Activated naive CD8-positive, alpha-beta T cell (primary cell): ENCODE measurements around the gene CUTC.

Source experiments
- H3K27ac Mint-ChIP-seq: one replicate; pipeline ENCODE4 v1.8.0; 2021; ENCODE audit warnings: mixed read lengths
- H3K27me3 Mint-ChIP-seq: one replicate; pipeline ENCODE4 v1.8.0; 2021; ENCODE audit warnings: mixed read lengths
- H3K36me3 Mint-ChIP-seq: one replicate; pipeline ENCODE4 v1.8.0; 2021; ENCODE audit warnings: mixed read lengths
- H3K4me1 Mint-ChIP-seq: one replicate; pipeline ENCODE4 v1.8.0; 2021; ENCODE audit warnings: low read depth, mixed read lengths
- H3K4me3 Mint-ChIP-seq: one replicate; pipeline ENCODE4 v1.8.0; 2021; ENCODE audit warnings: mild to moderate bottlenecking, mixed read lengths
- H3K9me3 Mint-ChIP-seq: one replicate; pipeline ENCODE4 v1.8.0; 2021; ENCODE audit warnings: low read depth, mixed read lengths

The CUTC gene

DNA sequence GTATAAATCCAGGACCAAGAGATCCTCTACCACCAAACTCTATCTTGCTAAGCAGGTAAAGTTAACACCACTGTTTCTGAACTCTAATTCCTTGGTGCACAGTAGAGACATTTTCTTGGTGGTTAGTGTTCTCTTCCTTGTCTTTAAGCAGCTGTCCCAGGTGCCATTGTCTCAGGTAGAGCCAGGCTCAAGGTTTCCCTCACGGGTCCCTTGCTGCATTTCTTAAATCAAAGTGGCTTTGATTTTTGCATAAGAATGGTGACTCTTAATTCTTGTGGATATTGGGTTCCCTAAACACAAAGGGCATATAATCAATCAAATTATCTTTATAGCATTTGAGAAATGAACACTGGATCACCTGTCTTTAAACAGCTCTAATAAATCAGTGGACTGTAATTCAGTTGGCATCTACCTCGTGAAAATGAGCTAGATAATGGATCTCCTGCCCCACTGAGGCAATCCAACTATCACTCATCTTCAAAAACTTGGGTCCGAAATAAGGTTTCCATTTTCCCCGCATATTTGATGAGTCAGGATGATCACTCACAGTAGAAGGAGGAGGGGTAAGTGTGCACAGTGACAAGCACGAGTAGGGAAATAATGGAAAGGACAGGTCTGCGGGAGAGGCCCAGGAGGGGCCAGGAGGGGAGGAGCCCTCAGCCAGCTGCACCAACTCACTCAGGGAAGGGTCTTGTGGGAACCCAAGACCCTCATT, 52.9 kb downstream of the CUTC start:
- peaks cover 21% of the 10 kb centered on the region for H3K36me3 Mint-ChIP-seq
- H3K4me1 Mint-ChIP-seq = no peaks in the 10 kb centered on the region
- H3K27ac Mint-ChIP-seq = no peak overlapping the region
- H3K27me3 Mint-ChIP-seq = no peaks in the 10 kb centered on the region
- no peak overlapping the region for H3K4me3 Mint-ChIP-seq
- H3K9me3 Mint-ChIP-seq = no peaks in the 10 kb centered on the region

DNA sequence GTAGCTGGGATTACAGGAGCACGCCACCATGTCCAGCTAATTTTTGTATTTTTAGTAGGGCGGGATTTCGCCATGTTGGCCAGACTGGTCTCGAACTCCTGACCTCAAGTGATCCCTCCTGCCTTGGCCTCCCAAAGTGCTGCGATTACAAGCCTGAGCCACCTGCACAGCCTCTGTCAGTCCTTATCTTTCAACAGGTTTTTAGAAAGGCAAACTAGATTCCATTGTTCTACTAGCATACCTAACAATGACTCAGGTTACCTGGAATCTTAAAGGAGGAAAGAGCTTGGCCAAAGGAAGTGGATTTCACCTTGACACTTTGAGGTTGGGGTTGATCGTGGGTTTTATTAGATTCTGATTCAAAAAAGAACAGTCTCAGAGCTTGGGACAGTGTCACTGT, 53.6 kb downstream of the CUTC start:
- Mint-ChIP-seq H3K9me3 (no peaks in the 10 kb centered on the region), H3K4me3 (no peak overlapping the region), H3K27ac (no peak overlapping the region), H3K27me3 (no peaks in the 10 kb centered on the region), H3K36me3 (peaks cover 19% of the 10 kb centered on the region), H3K4me1 (no peaks in the 10 kb centered on the region)

DNA sequence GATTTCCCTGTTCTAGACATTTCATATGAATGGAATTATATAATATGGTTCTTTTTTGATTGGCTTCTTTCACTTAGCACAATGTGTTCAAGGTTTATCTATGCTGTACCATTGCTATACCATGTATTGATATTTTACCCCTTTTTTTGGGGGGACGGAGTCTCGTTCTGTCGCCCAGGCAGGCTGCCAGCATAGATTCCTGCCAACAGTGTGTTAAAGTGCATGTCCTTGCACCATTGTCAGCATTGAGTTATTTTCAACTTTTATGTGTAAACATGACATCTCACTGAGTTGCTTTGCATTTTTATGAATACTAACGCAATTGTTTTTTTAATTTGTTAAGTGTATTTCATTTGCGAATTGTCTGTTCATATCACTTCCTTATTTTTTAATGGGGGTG, 55.3 kb downstream of the CUTC start:
- Mint-ChIP-seq H3K4me1 (no peaks in the 10 kb centered on the region), H3K4me3 (no peak overlapping the region), H3K27ac (no peak overlapping the region), H3K36me3 (peaks cover 21% of the 10 kb centered on the region), H3K27me3 (no peaks in the 10 kb centered on the region), H3K9me3 (no peaks in the 10 kb centered on the region)

DNA sequence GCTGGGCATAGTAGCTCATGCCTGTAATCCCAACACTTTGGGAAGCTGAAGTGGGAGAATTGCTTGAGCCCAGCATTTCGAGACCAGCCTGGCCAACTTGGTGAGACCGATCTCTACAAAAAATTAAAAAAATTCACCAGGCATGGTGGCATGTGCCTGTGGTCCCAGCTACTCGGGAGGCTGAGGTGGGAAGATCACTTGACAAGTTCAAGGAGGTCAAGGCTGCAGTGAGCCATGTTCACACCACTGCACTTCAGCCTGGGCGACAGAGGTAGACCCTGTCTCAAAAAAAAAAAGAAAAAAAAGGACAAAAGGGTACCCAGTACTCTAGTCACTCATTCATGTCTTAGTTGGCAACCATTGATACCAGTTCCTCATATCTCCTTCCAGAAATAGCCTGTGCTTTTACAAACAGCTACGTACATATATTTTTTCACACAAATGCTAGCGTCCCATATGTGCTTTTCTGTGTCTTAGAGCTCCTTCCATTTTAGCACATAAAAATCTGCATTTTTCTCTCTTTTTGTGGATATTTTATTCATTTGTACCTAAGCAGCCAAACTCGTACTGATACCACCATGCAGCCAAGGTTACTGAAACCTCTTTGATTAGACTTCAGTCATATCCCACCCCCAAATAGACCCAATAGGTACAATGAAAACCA, 55.9 kb downstream of the CUTC start:
- Mint-ChIP-seq H3K4me3 (no peak overlapping the region), H3K4me1 (no peaks in the 10 kb centered on the region), H3K9me3 (no peaks in the 10 kb centered on the region), H3K27me3 (no peaks in the 10 kb centered on the region), H3K27ac (no peak overlapping the region), H3K36me3 (peaks cover 18% of the 10 kb centered on the region)

DNA sequence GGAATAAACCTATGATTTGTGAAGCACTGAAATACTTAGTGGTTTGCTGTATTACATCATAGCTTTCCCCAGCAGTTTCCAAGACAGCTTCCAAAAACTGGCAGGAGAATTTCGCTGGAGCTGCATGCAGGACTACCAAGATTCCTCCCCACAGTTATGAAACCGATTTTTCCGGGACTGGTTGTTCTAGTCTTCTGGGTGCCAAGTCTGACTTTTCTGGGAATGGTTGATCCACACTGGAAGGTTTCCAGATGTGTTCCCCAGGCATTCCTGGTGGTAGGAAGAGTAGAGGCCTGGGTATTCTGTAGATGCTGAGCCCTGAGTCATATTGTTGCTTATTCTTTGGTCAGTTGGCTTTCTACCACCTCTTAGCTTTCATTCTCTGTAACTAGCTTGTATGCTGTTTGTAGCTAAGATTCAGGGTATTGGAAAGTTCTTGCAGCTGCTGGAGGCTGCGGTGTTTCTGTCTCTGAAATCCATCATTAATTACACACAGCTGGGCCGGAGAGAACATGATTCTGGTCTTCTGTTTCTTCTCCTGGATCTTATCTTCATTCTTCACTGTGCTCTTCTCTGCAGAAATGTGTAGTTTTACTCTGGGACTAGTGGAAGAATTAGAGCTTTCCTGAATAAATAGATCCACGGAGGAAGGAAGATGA, 56.7 kb downstream of the CUTC start:
- Mint-ChIP-seq H3K9me3 (no peaks in the 10 kb centered on the region), H3K4me1 (no peaks in the 10 kb centered on the region), H3K27me3 (no peaks in the 10 kb centered on the region), H3K27ac (no peak overlapping the region), H3K4me3 (no peak overlapping the region), H3K36me3 (peaks cover 16% of the 10 kb centered on the region)

DNA sequence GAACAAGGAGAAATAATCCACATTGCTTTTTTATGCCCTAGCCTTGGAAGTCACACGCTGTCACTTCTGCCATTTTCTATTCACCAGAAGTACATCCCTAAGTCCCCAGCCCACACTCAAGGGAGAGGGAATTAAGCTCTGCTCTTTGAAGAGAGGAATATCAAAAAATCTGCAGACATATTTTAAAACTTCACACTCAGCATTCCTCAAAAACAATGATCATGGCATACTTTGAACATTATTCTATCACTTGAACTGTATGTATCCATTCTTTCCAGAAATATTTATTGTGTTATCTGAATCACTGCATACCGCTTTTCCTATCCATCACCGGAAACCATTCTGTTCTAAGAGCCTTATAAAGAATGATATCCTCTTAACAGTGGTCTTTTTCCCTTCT, 59.8 kb downstream of the CUTC start:
- Mint-ChIP-seq H3K27ac (no peak overlapping the region), H3K27me3 (no peaks in the 10 kb centered on the region), H3K36me3 (peaks cover 18% of the 10 kb centered on the region), H3K4me1 (no peaks in the 10 kb centered on the region), H3K9me3 (no peaks in the 10 kb centered on the region), H3K4me3 (no peak overlapping the region)

DNA sequence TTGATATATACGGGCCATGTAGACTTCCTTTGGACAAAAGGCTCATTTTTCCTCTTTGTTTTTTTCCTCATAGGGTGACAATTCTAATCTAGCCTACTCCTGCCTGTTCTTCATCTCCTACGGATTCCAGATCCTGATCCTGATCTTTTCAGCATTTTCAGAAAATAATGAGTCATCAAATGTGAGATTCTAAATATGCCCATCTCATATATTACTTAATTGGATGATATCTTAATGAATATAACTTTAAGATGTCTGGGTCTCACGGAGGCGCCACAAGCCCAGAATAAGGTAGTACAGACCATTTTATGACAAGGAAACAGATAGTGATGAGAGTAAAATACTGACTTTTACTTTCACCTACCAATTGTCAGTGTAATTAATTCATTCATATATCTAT, 61.8 kb downstream of the CUTC start:
- H3K27me3 Mint-ChIP-seq = no peaks in the 10 kb centered on the region
- no peak overlapping the region for H3K4me3 Mint-ChIP-seq
- H3K36me3 Mint-ChIP-seq = peaks cover 16% of the 10 kb centered on the region
- no peak overlapping the region for H3K27ac Mint-ChIP-seq
- no peaks in the 10 kb centered on the region for H3K9me3 Mint-ChIP-seq
- H3K4me1 Mint-ChIP-seq = no peaks in the 10 kb centered on the region

DNA sequence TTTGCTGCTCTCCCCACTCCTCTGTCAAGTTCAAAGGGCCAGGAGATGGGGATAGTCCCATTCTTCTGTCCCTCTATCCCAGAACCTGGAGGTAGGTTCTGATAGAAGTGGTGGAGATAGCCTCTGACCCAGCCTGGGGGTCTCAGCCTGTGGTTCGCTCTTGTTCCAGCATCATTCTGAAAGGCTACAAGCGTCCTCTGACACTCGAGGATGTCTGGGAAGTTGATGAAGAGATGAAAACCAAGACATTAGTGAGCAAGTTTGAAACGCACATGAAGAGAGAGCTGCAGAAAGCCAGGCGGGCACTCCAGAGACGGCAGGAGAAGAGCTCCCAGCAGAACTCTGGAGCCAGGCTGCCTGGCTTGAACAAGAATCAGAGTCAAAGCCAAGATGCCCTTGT, 64.9 kb downstream of the CUTC start:
- H3K27me3 Mint-ChIP-seq = no peaks in the 10 kb centered on the region
- H3K27ac Mint-ChIP-seq = no peak overlapping the region
- peaks cover 15% of the 10 kb centered on the region for H3K36me3 Mint-ChIP-seq
- no peaks in the 10 kb centered on the region for H3K4me1 Mint-ChIP-seq
- no peak overlapping the region for H3K4me3 Mint-ChIP-seq
- H3K9me3 Mint-ChIP-seq = no peaks in the 10 kb centered on the region

DNA sequence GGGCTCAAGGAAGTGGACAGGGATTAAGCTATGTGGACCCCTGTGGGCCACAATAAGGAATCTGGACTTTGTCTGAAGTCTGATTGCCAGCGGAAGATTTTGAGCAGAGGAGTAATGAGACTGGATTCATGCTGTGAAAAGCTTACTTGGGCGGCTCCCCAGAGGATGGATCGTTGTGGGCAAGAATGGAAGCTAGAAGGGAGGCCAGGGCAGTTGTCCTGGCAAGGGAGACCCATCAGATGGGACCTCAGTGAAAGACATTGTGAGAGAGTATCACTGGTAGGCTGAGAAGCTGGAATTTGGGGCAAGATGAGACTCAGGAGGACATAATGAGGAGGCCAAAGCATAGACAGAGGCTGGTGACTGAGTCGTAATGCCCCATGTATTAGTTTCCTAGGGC, 66.0 kb downstream of the CUTC start:
- H3K27me3 Mint-ChIP-seq = no peaks in the 10 kb centered on the region
- H3K9me3 Mint-ChIP-seq = no peaks in the 10 kb centered on the region
- no peaks in the 10 kb centered on the region for H3K4me1 Mint-ChIP-seq
- H3K36me3 Mint-ChIP-seq = peaks cover 11% of the 10 kb centered on the region
- H3K27ac Mint-ChIP-seq = no peak overlapping the region
- H3K4me3 Mint-ChIP-seq = no peak overlapping the region

DNA sequence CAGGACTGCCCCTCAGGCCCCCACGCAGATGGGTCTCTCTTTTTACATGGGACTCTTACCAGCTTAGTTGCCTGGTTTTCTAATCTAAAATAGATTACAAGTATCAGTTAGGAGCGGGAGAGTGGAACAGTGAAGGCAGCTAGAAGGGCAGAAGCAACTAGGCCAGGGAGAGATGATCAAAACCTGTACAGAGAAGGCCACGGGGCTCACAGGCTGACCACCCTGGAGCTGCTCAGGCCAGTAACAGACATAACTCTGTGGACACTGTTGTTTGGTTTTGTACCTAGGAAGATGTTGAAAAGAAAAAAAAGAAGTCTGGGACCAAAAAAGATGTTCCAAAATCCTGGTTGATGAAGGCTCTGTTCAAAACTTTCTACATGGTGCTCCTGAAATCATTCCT, 66.9 kb downstream of the CUTC start:
- Mint-ChIP-seq H3K36me3 (peaks cover 11% of the 10 kb centered on the region), H3K4me3 (no peak overlapping the region), H3K27ac (no peak overlapping the region), H3K4me1 (no peaks in the 10 kb centered on the region), H3K9me3 (no peaks in the 10 kb centered on the region), H3K27me3 (no peaks in the 10 kb centered on the region)

DNA sequence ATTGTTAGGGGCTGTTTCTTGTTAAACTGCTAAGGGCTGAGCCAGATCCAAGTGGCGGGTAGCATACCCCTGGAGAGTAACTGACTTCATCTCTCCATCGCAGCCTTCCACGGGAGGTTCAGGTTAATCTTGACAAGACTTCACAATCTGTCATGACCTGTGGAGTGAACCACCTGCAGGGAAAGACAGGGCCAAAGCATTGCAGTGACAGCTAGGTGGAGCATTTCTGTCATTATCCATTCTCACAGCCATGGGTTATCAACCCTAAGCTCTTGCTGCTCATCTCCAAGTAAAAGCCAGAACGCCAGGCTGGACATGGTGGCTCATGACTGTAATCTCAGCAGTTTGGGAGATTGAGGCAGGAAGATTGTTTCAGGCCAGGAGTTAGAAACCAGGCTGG, 67.6 kb downstream of the CUTC start:
- no peak overlapping the region for H3K27ac Mint-ChIP-seq
- no peak overlapping the region for H3K4me3 Mint-ChIP-seq
- H3K9me3 Mint-ChIP-seq = no peaks in the 10 kb centered on the region
- no peaks in the 10 kb centered on the region for H3K27me3 Mint-ChIP-seq
- H3K36me3 Mint-ChIP-seq = peaks cover 17% of the 10 kb centered on the region
- no peaks in the 10 kb centered on the region for H3K4me1 Mint-ChIP-seq

DNA sequence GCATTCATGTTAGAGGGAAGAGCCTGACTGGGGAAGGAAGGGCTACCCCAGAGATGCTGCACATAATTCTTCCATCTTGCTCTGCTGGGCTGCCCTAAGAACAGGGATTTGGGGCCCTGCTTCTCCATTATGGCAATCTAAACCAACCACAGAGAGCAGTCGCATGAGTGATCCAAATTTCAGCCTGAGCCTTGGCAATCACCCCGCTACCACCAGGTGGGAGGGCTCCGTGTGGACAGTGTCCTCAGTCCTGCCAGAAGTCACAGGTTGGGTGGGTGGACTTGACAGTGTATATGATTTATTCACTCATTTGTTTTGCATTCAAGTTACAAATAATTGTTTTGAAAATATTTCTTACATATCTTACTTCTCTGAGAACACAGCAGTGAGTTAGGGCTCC, 72.4 kb downstream of the CUTC start:
- Mint-ChIP-seq H3K27ac (no peak overlapping the region), H3K9me3 (no peaks in the 10 kb centered on the region), H3K4me1 (no peaks in the 10 kb centered on the region), H3K4me3 (no peak overlapping the region), H3K36me3 (peaks cover 24% of the 10 kb centered on the region), H3K27me3 (no peaks in the 10 kb centered on the region)

DNA sequence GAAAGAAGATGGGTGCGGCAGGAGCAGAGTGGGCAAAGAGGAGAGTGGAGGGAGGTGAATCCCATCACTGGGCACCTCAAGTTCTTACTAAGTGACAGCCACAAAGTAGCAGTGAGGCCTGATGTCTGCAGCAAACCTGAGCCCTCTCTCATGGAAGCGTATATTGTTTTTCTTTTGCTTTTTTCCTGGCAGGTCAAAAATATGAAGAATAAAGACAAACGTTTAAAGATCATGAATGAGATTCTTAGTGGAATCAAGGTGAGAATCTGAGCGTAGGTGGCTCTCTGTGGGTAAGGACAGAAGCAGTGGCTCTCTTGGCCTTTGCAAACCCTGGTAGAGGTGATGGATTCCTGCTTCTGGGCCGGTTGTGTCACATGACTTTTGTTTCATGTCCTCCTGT, 73.2 kb downstream of the CUTC start:
- H3K36me3 Mint-ChIP-seq = peaks cover 30% of the 10 kb centered on the region
- H3K27me3 Mint-ChIP-seq = no peaks in the 10 kb centered on the region
- no peaks in the 10 kb centered on the region for H3K9me3 Mint-ChIP-seq
- no peak overlapping the region for H3K4me3 Mint-ChIP-seq
- H3K27ac Mint-ChIP-seq = no peak overlapping the region
- H3K4me1 Mint-ChIP-seq = no peaks in the 10 kb centered on the region
